GM21825 (cell line): Measurements from ENCODE around the gene LLGL2.

ENCODE experiments used
- ATAC-seq: cut with Tn5 transposase; IDR thresholded peaks from one replicate; pipeline ENCODE4 v1.9.1; 2021; ENCODE audit warnings: mild to moderate bottlenecking, moderate library complexity; ENCODE audit not compliant: unreplicated experiment

Gene LLGL2

GRCh38 chr17:75611851-75612429 is 86.4 kb downstream of the LLGL2 start:
- ATAC-seq = no peak

- ATAC-seq = no peak
Observed at GRCh38 chr17:75612906-75613626, 87.6 kb downstream of the LLGL2 start.

DNA sequence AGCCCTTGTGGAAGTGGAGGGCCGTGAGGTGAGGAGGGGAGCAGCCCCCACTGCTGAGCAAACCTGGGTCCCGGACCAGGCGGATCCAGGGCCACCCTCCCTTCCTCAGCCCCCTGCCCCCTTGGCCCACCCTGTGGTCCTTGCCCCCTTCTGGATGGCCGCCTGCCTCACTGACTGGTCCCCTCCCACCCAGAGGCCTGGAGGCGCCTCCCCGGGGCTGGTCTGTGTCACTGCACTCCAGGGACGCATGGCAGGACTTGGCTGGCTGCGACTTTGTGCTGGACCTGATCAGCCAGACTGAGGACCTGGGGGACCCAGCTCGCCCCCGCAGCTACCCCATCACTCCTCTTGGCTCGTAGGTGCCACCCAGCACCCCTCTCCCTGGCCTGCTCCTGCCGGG is 88.5 kb downstream of the LLGL2 start:
- no peak for ATAC-seq

DNA sequence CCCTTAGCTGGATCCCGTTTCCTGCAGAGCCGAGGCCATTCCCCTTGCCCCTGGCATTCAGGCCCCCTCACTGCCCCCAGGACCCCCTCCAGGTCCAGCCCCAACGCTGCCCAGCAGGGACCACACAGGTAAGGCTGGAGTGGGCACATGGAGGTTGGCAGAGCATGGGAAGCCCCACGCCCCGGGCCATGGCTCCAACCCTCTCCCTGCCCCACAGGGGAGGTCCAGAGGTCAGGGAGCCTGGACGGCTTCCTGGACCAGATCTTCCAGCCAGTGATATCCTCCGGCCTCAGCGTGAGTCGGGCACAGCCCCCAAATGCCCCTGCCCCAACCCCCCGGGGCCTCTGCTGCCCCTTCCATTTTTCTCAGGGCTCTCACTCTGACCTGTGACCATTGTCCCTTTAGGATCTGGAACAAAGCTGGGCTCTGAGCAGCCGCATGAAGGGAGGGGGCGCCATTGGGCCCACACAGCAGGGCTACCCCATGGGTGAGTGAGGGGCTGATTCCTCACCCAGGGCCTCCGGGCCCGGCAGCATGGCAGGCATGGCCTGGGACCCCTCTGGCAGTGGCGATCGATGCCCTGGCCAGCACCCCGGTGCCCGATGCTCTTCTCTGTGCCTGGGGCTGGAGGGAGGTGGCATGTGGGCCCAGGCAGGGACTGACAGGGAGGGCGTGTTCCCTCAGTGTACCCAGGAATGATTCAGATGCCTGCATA is 89.2 kb downstream of the LLGL2 start:
- ATAC-seq = no peak

DNA sequence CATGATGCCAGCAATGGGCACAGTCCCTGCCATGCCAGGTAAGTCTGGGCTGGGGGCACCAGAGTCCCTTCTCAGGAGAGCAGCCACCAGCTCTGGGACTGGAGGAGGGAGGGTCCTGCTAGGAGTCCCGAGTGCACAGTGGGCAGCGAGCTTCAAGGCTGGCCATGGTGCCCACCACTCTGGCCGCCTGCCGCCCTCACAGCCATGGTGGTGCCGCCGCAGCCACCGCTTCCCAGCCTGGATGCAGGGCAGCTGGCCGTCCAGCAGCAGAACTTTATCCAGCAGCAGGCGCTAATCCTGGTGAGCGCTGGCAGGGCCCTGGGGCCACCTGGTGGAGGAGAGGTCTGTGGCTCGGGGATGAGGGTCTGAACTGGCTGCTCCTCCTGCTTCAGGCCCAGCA is 89.8 kb downstream of the LLGL2 start:
- ATAC-seq = no peak

GRCh38 chr17:75616521-75617122 is 91.1 kb downstream of the LLGL2 start:
- ATAC-seq = no peak

GRCh38 chr17:75617218-75617617 is 91.7 kb downstream of the LLGL2 start:
- no peak for ATAC-seq

- no peak for ATAC-seq
Observed at GRCh38 chr17:75617675-75618074, 92.2 kb downstream of the LLGL2 start.

DNA sequence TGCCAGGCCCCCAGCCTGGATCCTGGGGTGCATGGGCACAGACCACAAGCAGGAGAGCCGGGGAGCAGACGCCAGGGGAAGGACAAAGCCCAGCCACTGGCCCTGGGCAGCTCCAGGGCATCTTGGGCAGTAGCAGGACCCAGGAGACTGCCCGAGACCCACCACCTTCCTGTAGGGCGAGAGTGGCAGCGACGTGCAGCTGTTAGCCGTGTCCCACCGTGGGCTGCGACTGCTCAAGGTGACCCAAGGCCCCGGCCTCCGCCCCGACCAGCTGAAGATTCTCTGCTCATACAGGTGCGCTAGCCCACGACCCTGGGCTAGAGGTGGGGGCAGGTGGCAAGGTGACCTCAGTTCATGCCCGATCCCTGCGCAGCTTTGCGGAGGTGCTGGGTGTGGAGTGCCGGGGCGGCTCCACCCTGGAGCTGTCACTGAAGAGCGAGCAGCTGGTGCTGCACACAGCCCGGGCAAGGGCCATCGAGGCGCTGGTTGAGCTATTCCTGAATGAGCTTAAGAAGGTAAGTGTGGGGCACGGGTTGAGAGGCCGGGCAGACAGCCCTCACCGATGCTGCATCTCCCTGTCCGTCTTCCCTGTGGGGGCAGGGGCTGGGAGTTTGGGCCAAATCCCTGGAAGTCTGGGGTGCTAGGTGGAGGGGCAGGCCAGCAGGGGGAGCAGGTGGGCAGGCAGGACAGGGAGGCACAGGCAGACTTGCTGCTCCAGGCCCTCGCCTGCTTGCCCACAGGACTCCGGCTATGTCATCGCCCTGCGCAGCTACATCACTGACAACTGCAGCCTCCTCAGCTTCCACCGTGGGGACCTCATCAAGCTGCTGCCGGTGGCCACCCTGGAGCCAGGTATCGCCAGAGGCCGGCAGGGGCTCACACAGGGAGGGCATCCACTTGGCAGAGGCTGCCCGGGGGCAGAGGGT is 94.3 kb downstream of the LLGL2 start:
- no peak for ATAC-seq

DNA sequence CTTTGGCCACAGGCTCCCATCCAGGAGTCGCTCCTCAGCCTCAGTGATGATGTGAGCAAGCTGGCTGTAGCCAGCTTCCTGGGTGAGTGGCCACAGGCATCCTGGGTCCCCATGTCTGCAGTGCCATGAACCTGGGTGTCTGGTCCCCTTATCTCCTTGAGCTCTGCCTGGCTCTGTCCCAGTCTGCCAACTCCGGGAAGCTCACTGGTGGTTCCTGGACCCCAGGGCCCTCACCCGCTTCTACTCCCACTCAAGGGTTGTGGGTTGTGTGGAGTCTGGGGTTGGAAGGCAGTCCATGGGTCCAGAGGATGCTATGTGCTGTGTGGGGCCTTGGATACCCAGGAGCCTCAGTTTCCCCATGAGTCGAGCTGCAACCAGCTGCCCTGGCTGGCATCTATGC is 96.0 kb downstream of the LLGL2 start:
- ATAC-seq = no peak

- no peak for ATAC-seq
Observed at GRCh38 chr17:75622076-75622475, 96.6 kb downstream of the LLGL2 start.

DNA sequence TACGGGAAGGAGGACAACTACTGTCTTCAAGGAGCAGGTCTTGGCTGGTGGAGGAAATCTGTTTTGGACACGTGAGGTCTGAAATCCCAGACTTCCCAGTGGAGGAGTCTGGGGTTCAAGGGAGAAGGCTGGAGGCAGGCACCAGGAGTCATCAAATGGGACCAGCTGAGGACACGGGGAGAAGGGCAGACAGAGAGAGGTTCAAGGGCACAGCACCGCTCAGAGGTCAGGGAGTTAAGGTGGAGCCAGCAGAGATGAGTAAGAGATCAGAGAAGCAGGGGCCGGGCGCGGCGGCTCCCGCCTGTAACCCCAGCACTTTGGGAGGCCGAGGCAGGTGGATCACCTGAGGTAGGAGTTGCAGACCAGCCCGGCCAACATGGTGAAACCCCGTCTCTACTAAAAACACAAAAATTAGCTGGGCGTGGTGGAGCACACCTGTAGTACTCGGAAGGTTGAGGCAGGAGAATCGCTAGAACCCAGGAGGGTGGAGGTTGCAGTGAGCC is 97.3 kb downstream of the LLGL2 start:
- no peak for ATAC-seq

- ATAC-seq = no peak
Observed at GRCh38 chr17:75623386-75623785, 97.9 kb downstream of the LLGL2 start.

- no peak for ATAC-seq
Observed at GRCh38 chr17:75624021-75624420, 98.5 kb downstream of the LLGL2 start.
